KMS-11 (cell line): ENCODE measurements around the gene GGA1.

Source experiments
- H2AFZ ChIP-seq: fragments of 200-600 bp; sonication (generic); 2 replicates; pipeline ENCODE4 v1.6.1; 2016; ENCODE audit warnings: antibody characterized with exemption, mixed run types, low read depth
- H3K27ac ChIP-seq: fragments of 200-600 bp; sonication (generic); 2 replicates; pipeline ENCODE4 v1.6.1; 2016; ENCODE audit warnings: mild to moderate bottlenecking, mixed run types
- H3K27me3 ChIP-seq: fragments of 200-600 bp; sonication (generic); 2 replicates; pipeline ENCODE4 v1.6.1; 2017; ENCODE audit warnings: mild to moderate bottlenecking, low read depth, mixed run types, moderate library complexity; ENCODE audit not compliant: insufficient read depth
- H3K36me3 ChIP-seq: fragments of 200-600 bp; sonication (generic); 2 replicates; pipeline ENCODE4 v1.6.1; 2017; ENCODE audit warnings: mild to moderate bottlenecking, mixed run types; ENCODE audit not compliant: insufficient read depth
- H3K4me1 ChIP-seq: fragments of 200-600 bp; sonication (generic); 2 replicates; pipeline ENCODE4 v1.6.1; 2016; ENCODE audit warnings: mild to moderate bottlenecking, low read depth, mixed run types; ENCODE audit not compliant: poor library complexity, severe bottlenecking
- H3K4me2 ChIP-seq: fragments of 200-600 bp; sonication (generic); 2 replicates; pipeline ENCODE4 v1.7.0; 2016; ENCODE audit warnings: mild to moderate bottlenecking, mixed run types
- H3K4me3 ChIP-seq: fragments of 200-600 bp; sonication (generic); IDR thresholded peaks from 2 replicates; pipeline ENCODE4 v1.6.1; 2017; ENCODE audit warnings: low read depth, low read length, mixed read lengths; ENCODE audit not compliant: insufficient read depth
- H3K79me2 ChIP-seq: fragments of 200-600 bp; sonication (generic); 2 replicates; pipeline ENCODE4 v1.6.1; 2016; ENCODE audit warnings: low read depth, mixed run types; ENCODE audit not compliant: insufficient read depth
- H3K9ac ChIP-seq: fragments of 200-600 bp; sonication (generic); 2 replicates; pipeline ENCODE4 v1.6.1; 2016; ENCODE audit warnings: mild to moderate bottlenecking, mixed run types
- H4K20me1 ChIP-seq: fragments of 200-600 bp; sonication (generic); 2 replicates; pipeline ENCODE4 v1.6.1; 2016; ENCODE audit warnings: mild to moderate bottlenecking, mixed run types; ENCODE audit not compliant: insufficient read depth
- TF ChIP-seq, protein P1 (sequence below): fragments of 200-600 bp; sonication (generic); conservative IDR thresholded peaks from 2 replicates; pipeline ENCODE4 v1.6.1; 2017; ENCODE audit warnings: low read depth, mild to moderate bottlenecking, antibody characterized with exemption, low read length, moderate library complexity, mixed read lengths

The GGA1 gene

GRCh38 chr22:37680191-37680851 is 71.7 kb downstream of the GGA1 start:
- H3K9ac ChIP-seq: no peak overlapping the region
- no peak overlapping the region for H3K27ac ChIP-seq
- H3K36me3 ChIP-seq: no peaks in the 10 kb centered on the region
- peaks cover 8% of the 10 kb centered on the region; the same call in 1 of the 2 replicates for H3K79me2 ChIP-seq
- H3K27me3 ChIP-seq: no peaks in the 10 kb centered on the region
- TF ChIP-seq, protein P1, sequence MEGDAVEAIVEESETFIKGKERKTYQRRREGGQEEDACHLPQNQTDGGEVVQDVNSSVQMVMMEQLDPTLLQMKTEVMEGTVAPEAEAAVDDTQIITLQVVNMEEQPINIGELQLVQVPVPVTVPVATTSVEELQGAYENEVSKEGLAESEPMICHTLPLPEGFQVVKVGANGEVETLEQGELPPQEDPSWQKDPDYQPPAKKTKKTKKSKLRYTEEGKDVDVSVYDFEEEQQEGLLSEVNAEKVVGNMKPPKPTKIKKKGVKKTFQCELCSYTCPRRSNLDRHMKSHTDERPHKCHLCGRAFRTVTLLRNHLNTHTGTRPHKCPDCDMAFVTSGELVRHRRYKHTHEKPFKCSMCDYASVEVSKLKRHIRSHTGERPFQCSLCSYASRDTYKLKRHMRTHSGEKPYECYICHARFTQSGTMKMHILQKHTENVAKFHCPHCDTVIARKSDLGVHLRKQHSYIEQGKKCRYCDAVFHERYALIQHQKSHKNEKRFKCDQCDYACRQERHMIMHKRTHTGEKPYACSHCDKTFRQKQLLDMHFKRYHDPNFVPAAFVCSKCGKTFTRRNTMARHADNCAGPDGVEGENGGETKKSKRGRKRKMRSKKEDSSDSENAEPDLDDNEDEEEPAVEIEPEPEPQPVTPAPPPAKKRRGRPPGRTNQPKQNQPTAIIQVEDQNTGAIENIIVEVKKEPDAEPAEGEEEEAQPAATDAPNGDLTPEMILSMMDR: no peak
- H3K4me2 ChIP-seq: no peak overlapping the region
- H2AFZ ChIP-seq: no peak overlapping the region
- H3K4me3 ChIP-seq: no peak overlapping the region
- H4K20me1 ChIP-seq: no peaks in the 10 kb centered on the region
- H3K4me1 ChIP-seq: peaks cover 18% of the 10 kb centered on the region

- H4K20me1 ChIP-seq: no peaks in the 10 kb centered on the region
- no peak overlapping the region for H3K4me2 ChIP-seq
- H3K79me2 ChIP-seq: peaks cover 7% of the 10 kb centered on the region; the same call in 1 of the 2 replicates
- H3K4me1 ChIP-seq: peaks cover 18% of the 10 kb centered on the region
- no peaks in the 10 kb centered on the region for H3K27me3 ChIP-seq
- H3K27ac ChIP-seq: no peak overlapping the region
- H3K9ac ChIP-seq: no peak overlapping the region
- no peak overlapping the region for H3K4me3 ChIP-seq
- H3K36me3 ChIP-seq: no peaks in the 10 kb centered on the region
- H2AFZ ChIP-seq: no peak overlapping the region
- TF ChIP-seq, protein P1: no peak
Observed at GRCh38 chr22:37681001-37681424, 72.4 kb downstream of the GGA1 start.

DNA sequence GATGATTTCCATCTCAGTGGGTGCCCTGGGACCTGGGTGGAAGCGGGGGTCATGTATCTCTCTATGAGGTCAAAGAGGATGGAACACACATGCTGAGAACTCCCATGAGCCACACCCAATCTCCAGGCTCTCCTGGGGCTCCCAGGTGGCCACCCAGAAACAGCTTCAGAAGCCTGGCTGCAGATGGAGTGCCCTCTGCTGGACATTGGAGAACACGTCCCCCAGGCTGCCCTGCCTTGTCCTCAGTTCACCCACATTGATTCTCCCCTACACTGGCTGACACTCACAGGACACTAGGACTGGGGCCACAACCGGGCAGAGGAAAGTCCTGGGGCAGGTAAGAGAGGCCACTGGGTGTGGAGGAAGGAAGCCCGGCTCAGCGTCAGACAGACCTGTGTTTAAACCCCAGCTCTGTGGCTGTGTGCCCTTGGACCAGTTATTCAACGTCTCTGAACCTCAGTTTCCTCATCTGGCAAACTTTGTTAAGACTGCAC is 73.0 kb downstream of the GGA1 start:
- no peaks in the 10 kb centered on the region for H3K36me3 ChIP-seq
- H2AFZ ChIP-seq: no peak overlapping the region; the same call in 1 of the 2 replicates
- H3K4me3 ChIP-seq: no peak overlapping the region
- H3K27me3 ChIP-seq: no peaks in the 10 kb centered on the region
- no peaks in the 10 kb centered on the region for H4K20me1 ChIP-seq
- H3K9ac ChIP-seq: no peak overlapping the region
- no peak overlapping the region for H3K4me2 ChIP-seq
- TF ChIP-seq, protein P1: peak; percentile 75
- H3K4me1 ChIP-seq: peaks cover 18% of the 10 kb centered on the region
- H3K79me2 ChIP-seq: peaks cover 4% of the 10 kb centered on the region; the same call in 1 of the 2 replicates
- H3K27ac ChIP-seq: no peak overlapping the region
